CD4-positive, alpha-beta T cell (primary cell): ENCODE data around the gene MDM1. TPM values are rescaled to one million over a fixed set of nuclear protein-coding genes. Genes with fewer than 3 reads are reported as not detected.

Experiments used
- ATAC-seq: fragments of 200-7000 bp; cut with Tn5 transposase; one replicate; pipeline ENCODE4 v1.10.0; 2022; ENCODE audit warnings: mild to moderate bottlenecking; ENCODE audit not compliant: poor library complexity
- CTCF ChIA-PET: fragments of 350-600 bp; sonication (Branson Sonifier 250); formaldehyde crosslinking; loops from one replicate; lab custom pipeline; 2021; ENCODE audit warnings: antibody characterized with exemption, inconsistent platforms; lab: Charles Lee
- POLR2A ChIA-PET: fragments of 350-600 bp; sonication (Branson Sonifier 250); formaldehyde crosslinking; loops from one replicate; lab custom pipeline; 2021; ENCODE audit warnings: antibody characterized with exemption, inconsistent platforms; lab: Charles Lee
- DNase-seq, 14 experiments: peaks; one replicate each; pipeline ENCODE4 v3.0.0-alpha.2; 2013 to 2020; ENCODE audit warnings: mixed read lengths in 2 of 14
- H3K27ac ChIP-seq, 2 donors: one replicate each; pipeline versions ENCODE4 v1.5.1 to v1.7.0; 2013; ENCODE audit warnings: low read length in 2 of 2, low read depth in 1 of 2, mild to moderate bottlenecking in 1 of 2
- H3K27me3 ChIP-seq, 2 experiments: 1 replicate in 1 of 2; 2 replicates in 1 of 2; pipeline versions ENCODE4 v1.6.1 to v1.7.0; 2013; ENCODE audit warnings: low read length in 2 of 2, control low read depth in 1 of 2, mild to moderate bottlenecking in 1 of 2, moderate library complexity in 1 of 2; ENCODE audit not compliant: insufficient read depth in 2 of 2, control insufficient read depth in 1 of 2
- H3K36me3 ChIP-seq: one replicate; pipeline ENCODE4 v1.6.1; 2013; ENCODE audit warnings: low read length, control low read depth; ENCODE audit not compliant: insufficient read depth
- H3K4me1 ChIP-seq: one replicate; pipeline ENCODE4 v1.6.1; 2013; ENCODE audit warnings: low read length, control low read depth; ENCODE audit not compliant: insufficient read depth
- H3K4me3 ChIP-seq: one replicate; pipeline ENCODE4 v1.5.1; 2013; ENCODE audit warnings: mild to moderate bottlenecking, low read length, moderate library complexity
- H3K9me3 ChIP-seq, 2 experiments: 1 replicate in 1 of 2; 2 replicates in 1 of 2; pipeline versions ENCODE4 v1.6.1 to v1.7.0; 2013; ENCODE audit warnings: low read length in 2 of 2, mild to moderate bottlenecking in 2 of 2, control low read depth in 1 of 2, moderate library complexity in 1 of 2; ENCODE audit not compliant: control insufficient read depth in 1 of 2, insufficient read depth in 1 of 2
- H3K27ac Mint-ChIP-seq: one replicate; pipeline ENCODE4 v1.8.0; 2020; ENCODE audit warnings: mixed read lengths
- H3K27me3 Mint-ChIP-seq: one replicate; pipeline ENCODE4 v1.8.0; 2021; ENCODE audit warnings: mixed read lengths
- H3K36me3 Mint-ChIP-seq: one replicate; pipeline ENCODE4 v1.8.0; 2021; ENCODE audit warnings: low read depth, mixed read lengths
- H3K4me1 Mint-ChIP-seq: one replicate; pipeline ENCODE4 v1.8.0; 2021; ENCODE audit warnings: low read depth, mixed read lengths
- H3K4me3 Mint-ChIP-seq: one replicate; pipeline ENCODE4 v1.8.0; 2020; ENCODE audit warnings: mild to moderate bottlenecking, mixed read lengths
- H3K9me3 Mint-ChIP-seq: one replicate; pipeline ENCODE4 v1.8.0; 2020; ENCODE audit warnings: mixed read lengths
- CTCF ChIP-seq: fragments of 200-600 bp; IDR thresholded peaks from one replicate; pipeline ENCODE4 v1.8.0; 2022; ENCODE audit warnings: antibody characterized with exemption, mild to moderate bottlenecking
- intact Hi-C, 2 experiments: fragments of 100-400 bp; cut with DNase I in 1 of 2; cut with micrococcal nuclease in 1 of 2; formaldehyde crosslinking; loops; one replicate each; pipeline versions ENCODE4 v1.15.1 to v1.9.0; 2023 to 2025; cut with DNase I, micrococcal nuclease
- total RNA-seq, 174 experiments: library from RNA in 2 of 174; stranded (reverse) in 2 of 174; gene quantifications; one replicate each; pipeline ENCODE4 v1.2.3 and lab custom pipeline; 2021 to 2026

The MDM1 gene
- total RNA-seq, 2 experiments from 2014 or later: 11.0 to 11.6 TPM

GRCh38 chr12:68267892-68268396 is 64.2 kb downstream of the MDM1 start:
- DNase-seq (no peak), ATAC-seq (no peak)
- Histone ChIP-seq H3K27ac (no peak overlapping the region), H3K36me3 (no peaks in the 10 kb centered on the region), H3K4me1 (no peaks in the 10 kb centered on the region), H3K9me3 (no peaks in the 10 kb centered on the region), H3K4me3 (no peak overlapping the region), H3K27me3 (no peaks in the 10 kb centered on the region)
- H3K36me3 Mint-ChIP-seq: no peaks in the 10 kb centered on the region
- no peaks in the 10 kb centered on the region for H3K4me1 Mint-ChIP-seq
- TF ChIP-seq CTCF: no peak
- no peak overlapping the region for H3K4me3 Mint-ChIP-seq
- no peak overlapping the region for H3K27ac Mint-ChIP-seq
- intact Hi-C loops: no loop called here
- no peaks in the 10 kb centered on the region for H3K9me3 Mint-ChIP-seq
- ChIA-PET CTCF (no interaction called here), POLR2A (no interaction called here)
- H3K27me3 Mint-ChIP-seq: no peaks in the 10 kb centered on the region

- ChIA-PET POLR2A (no interaction called here), CTCF (no interaction called here)
- Mint-ChIP-seq H3K27me3 (no peaks in the 10 kb centered on the region), H3K36me3 (no peaks in the 10 kb centered on the region), H3K9me3 (no peaks in the 10 kb centered on the region), H3K27ac (no peak overlapping the region), H3K4me3 (no peak overlapping the region), H3K4me1 (peaks cover 7% of the 10 kb centered on the region)
- Histone ChIP-seq H3K27ac (no peak overlapping the region), H3K9me3 (no peaks in the 10 kb centered on the region), H3K4me1 (no peaks in the 10 kb centered on the region), H3K27me3 (no peaks in the 10 kb centered on the region), H3K4me3 (no peak overlapping the region), H3K36me3 (no peaks in the 10 kb centered on the region)
- ATAC-seq: no peak
- no peak for TF ChIP-seq CTCF
- intact Hi-C loops: no loop called here
- DNase-seq: no peak
These were observed 67.3 kb downstream of the MDM1 start for GRCh38 chr12:68264857-68265256.

- Histone ChIP-seq H3K4me3 (no peak overlapping the region), H3K36me3 (no peaks in the 10 kb centered on the region), H3K27me3 (no peaks in the 10 kb centered on the region), H3K27ac (no peak overlapping the region), H3K4me1 (no peaks in the 10 kb centered on the region), H3K9me3 (no peaks in the 10 kb centered on the region)
- H3K4me3 Mint-ChIP-seq: no peak overlapping the region
- H3K27ac Mint-ChIP-seq: no peak overlapping the region
- H3K36me3 Mint-ChIP-seq: no peaks in the 10 kb centered on the region
- DNase-seq (no peak), ATAC-seq (no peak)
- TF ChIP-seq CTCF: no peak
- intact Hi-C loops: no loop called here
- peaks cover 7% of the 10 kb centered on the region for H3K4me1 Mint-ChIP-seq
- H3K27me3 Mint-ChIP-seq: no peaks in the 10 kb centered on the region
- no peaks in the 10 kb centered on the region for H3K9me3 Mint-ChIP-seq
- ChIA-PET POLR2A (no interaction called here), CTCF (no interaction called here)
These were observed 67.9 kb downstream of the MDM1 start for GRCh38 chr12:68264158-68264855.
